Measurements from ENCODE around the gene CLDN20.
"Not testable (repeated sequence)": the region's sequence is repeated elsewhere in the genome, so short reads cannot be mapped to it uniquely, and the experiment has no call there.

The CLDN20 gene

GRCh38 chr6:155268088-155268867, 4.5 kb downstream of the CLDN20 start:
- DNase-seq (ENCODE audit: low read depth in 2 of 2, low spot score in 1 of 2): not testable (repeated sequence)

GRCh38 chr6:155269765-155270164, 6.0 kb downstream of the CLDN20 start:
- DNase-seq (ENCODE audit: low read depth in 2 of 2, low spot score in 1 of 2): no peak

GRCh38 chr6:155270561-155271091, 6.8 kb downstream of the CLDN20 start:
- no peak for DNase-seq (ENCODE audit: low read depth in 2 of 2, low spot score in 1 of 2)

GRCh38 chr6:155271145-155271544, 7.3 kb downstream of the CLDN20 start:
- DNase-seq (ENCODE audit: low read depth in 2 of 2, low spot score in 1 of 2): no peak

- DNase-seq (ENCODE audit: low read depth in 2 of 2, low spot score in 1 of 2): no peak
These were observed 8.8 kb downstream of the CLDN20 start for GRCh38 chr6:155272353-155273232.

- no peak for DNase-seq (ENCODE audit: low read depth in 2 of 2, low spot score in 1 of 2)
These were observed 9.6 kb downstream of the CLDN20 start for GRCh38 chr6:155273431-155273830.

- no peak for DNase-seq (ENCODE audit: low read depth in 2 of 2, low spot score in 1 of 2)
These were observed 10.3 kb downstream of the CLDN20 start for GRCh38 chr6:155274106-155274505.

- no peak for DNase-seq (ENCODE audit: low read depth in 2 of 2, low spot score in 1 of 2)
These were observed 10.7 kb downstream of the CLDN20 start for GRCh38 chr6:155274533-155274932.

- DNase-seq (ENCODE audit: low read depth in 2 of 2, low spot score in 1 of 2): no peak
These were observed 12.1 kb downstream of the CLDN20 start for GRCh38 chr6:155275808-155276480.

GRCh38 chr6:155276638-155277037, 12.8 kb downstream of the CLDN20 start:
- no peak for DNase-seq (ENCODE audit: low read depth in 2 of 2, low spot score in 1 of 2)

GRCh38 chr6:155278319-155279049, 14.7 kb downstream of the CLDN20 start:
- no peak for DNase-seq (ENCODE audit: low read depth in 2 of 2, low spot score in 1 of 2)

GRCh38 chr6:155284775-155285174, 21.0 kb downstream of the CLDN20 start:
- no peak for DNase-seq (ENCODE audit: low read depth in 2 of 2, low spot score in 1 of 2)

GRCh38 chr6:155287762-155288161, 23.9 kb downstream of the CLDN20 start:
- DNase-seq (ENCODE audit: low read depth in 2 of 2, low spot score in 1 of 2): no peak

- DNase-seq (ENCODE audit: low read depth in 2 of 2, low spot score in 1 of 2): no peak
These were observed 26.7 kb downstream of the CLDN20 start for GRCh38 chr6:155290491-155290890.

- no peak for DNase-seq (ENCODE audit: low read depth in 2 of 2, low spot score in 1 of 2)
These were observed 27.5 kb downstream of the CLDN20 start for GRCh38 chr6:155291291-155291690.

- DNase-seq (ENCODE audit: low read depth in 2 of 2, low spot score in 1 of 2): no peak
These were observed 28.9 kb downstream of the CLDN20 start for GRCh38 chr6:155292711-155293110.

- no peak for DNase-seq (ENCODE audit: low read depth in 2 of 2, low spot score in 1 of 2)
These were observed 33.9 kb downstream of the CLDN20 start for GRCh38 chr6:155297669-155298068.

- DNase-seq (ENCODE audit: low read depth in 2 of 2, low spot score in 1 of 2): no peak
These were observed 38.1 kb downstream of the CLDN20 start for GRCh38 chr6:155301867-155302266.

- DNase-seq (ENCODE audit: low read depth in 2 of 2, low spot score in 1 of 2): no peak
These were observed 39.6 kb downstream of the CLDN20 start for GRCh38 chr6:155303361-155303870.

GRCh38 chr6:155306958-155307357, 43.1 kb downstream of the CLDN20 start:
- no peak for DNase-seq (ENCODE audit: low read depth in 2 of 2, low spot score in 1 of 2)

GRCh38 chr6:155309150-155309549, 45.3 kb downstream of the CLDN20 start:
- DNase-seq (ENCODE audit: low read depth in 2 of 2, low spot score in 1 of 2): no peak

Measured in stimulated activated CD8-positive, alpha-beta memory T cell treated with anti-CD3 and anti-CD28 coated beads, Interleukin-4, amount 100 ng/mL, for 1 hour (primary cell).